Measurements from ENCODE around the gene ESYT2.

The ESYT2 gene

GRCh38 chr7:158821171-158822031, 7.9 kb downstream of the ESYT2 start:
- no peak for DNase-seq

GRCh38 chr7:158820656-158821055, 8.7 kb downstream of the ESYT2 start:
- no peak for DNase-seq

- DNase-seq = no peak
Observed at GRCh38 chr7:158819571-158820203, 9.6 kb downstream of the ESYT2 start.

- no peak for DNase-seq
Observed at GRCh38 chr7:158818325-158819213, 10.7 kb downstream of the ESYT2 start.

- DNase-seq = no peak
Observed at GRCh38 chr7:158816995-158817394, 12.3 kb downstream of the ESYT2 start.

GRCh38 chr7:158816271-158816670, 13.0 kb downstream of the ESYT2 start:
- DNase-seq = no peak

GRCh38 chr7:158815800-158816128, 13.5 kb downstream of the ESYT2 start:
- no peak for DNase-seq

GRCh38 chr7:158815083-158815799, 14.1 kb downstream of the ESYT2 start:
- DNase-seq = no peak

GRCh38 chr7:158814637-158815036, 14.7 kb downstream of the ESYT2 start:
- no peak for DNase-seq

GRCh38 chr7:158812684-158813083, 16.6 kb downstream of the ESYT2 start:
- DNase-seq = no peak

GRCh38 chr7:158811894-158812293, 17.4 kb downstream of the ESYT2 start:
- DNase-seq = no peak

- DNase-seq = no peak
Observed at GRCh38 chr7:158811461-158811860, 17.8 kb downstream of the ESYT2 start.

- no peak for DNase-seq
Observed at GRCh38 chr7:158810846-158811245, 18.5 kb downstream of the ESYT2 start.

- DNase-seq = no peak
Observed at GRCh38 chr7:158809596-158809995, 19.7 kb downstream of the ESYT2 start.

GRCh38 chr7:158808126-158808525, 21.2 kb downstream of the ESYT2 start:
- DNase-seq = no peak

GRCh38 chr7:158805937-158806336, 23.4 kb downstream of the ESYT2 start:
- no peak for DNase-seq

GRCh38 chr7:158805414-158805813, 23.9 kb downstream of the ESYT2 start:
- DNase-seq = no peak

- DNase-seq = no peak
Observed at GRCh38 chr7:158804335-158804734, 25.0 kb downstream of the ESYT2 start.

GRCh38 chr7:158803367-158803969, 25.8 kb downstream of the ESYT2 start:
- DNase-seq = no peak

GRCh38 chr7:158802535-158803366, 26.6 kb downstream of the ESYT2 start:
- DNase-seq = no peak

- DNase-seq = no peak
Observed at GRCh38 chr7:158798741-158799140, 30.6 kb downstream of the ESYT2 start.

- DNase-seq = no peak
Observed at GRCh38 chr7:158796667-158797066, 32.6 kb downstream of the ESYT2 start.

Data from NCI-H446 treated with DMSO at 0.1 percent for 48 hours (cell line).